ENCODE measurements around the gene TECPR2.

TECPR2 gene

GRCh38 chr14:102496958-102497744, 134.4 kb downstream of the TECPR2 start:
- no peak for DNase-seq (ENCODE audit: low read depth in 3 of 3)

- no peak for DNase-seq (ENCODE audit: low read depth in 3 of 3)
Measured at GRCh38 chr14:102497998-102498677, 135.4 kb downstream of the TECPR2 start.

GRCh38 chr14:102498678-102499265, 136.0 kb downstream of the TECPR2 start:
- DNase-seq (ENCODE audit: low read depth in 3 of 3), result no peak

- DNase-seq (ENCODE audit: low read depth in 3 of 3), result no peak
Measured at GRCh38 chr14:102499401-102500157, 136.8 kb downstream of the TECPR2 start.

- no peak for DNase-seq (ENCODE audit: low read depth in 3 of 3)
Measured at GRCh38 chr14:102500158-102500662, 137.5 kb downstream of the TECPR2 start.

- no peak for DNase-seq (ENCODE audit: low read depth in 3 of 3)
Measured at GRCh38 chr14:102500713-102501112, 138.0 kb downstream of the TECPR2 start.

- DNase-seq (ENCODE audit: low read depth in 3 of 3), result no peak
Measured at GRCh38 chr14:102501751-102502315, 139.1 kb downstream of the TECPR2 start.

- DNase-seq (ENCODE audit: low read depth in 3 of 3), result no peak
Measured at GRCh38 chr14:102502571-102502970, 139.8 kb downstream of the TECPR2 start.

GRCh38 chr14:102503641-102504327, 141.0 kb downstream of the TECPR2 start:
- no peak for DNase-seq (ENCODE audit: low read depth in 3 of 3)

- no peak for DNase-seq (ENCODE audit: low read depth in 3 of 3)
Measured at GRCh38 chr14:102504328-102504999, 141.7 kb downstream of the TECPR2 start.

- no peak for DNase-seq (ENCODE audit: low read depth in 3 of 3)
Measured at GRCh38 chr14:102505000-102505619, 142.4 kb downstream of the TECPR2 start.

GRCh38 chr14:102505775-102506625, 143.3 kb downstream of the TECPR2 start:
- DNase-seq (ENCODE audit: low read depth in 3 of 3), result no peak

- DNase-seq (ENCODE audit: low read depth in 3 of 3), result no peak
Measured at GRCh38 chr14:102506626-102506925, 143.8 kb downstream of the TECPR2 start.

GRCh38 chr14:102507081-102507856, 144.5 kb downstream of the TECPR2 start:
- DNase-seq (ENCODE audit: low read depth in 3 of 3), result no peak

GRCh38 chr14:102507857-102508312, 145.1 kb downstream of the TECPR2 start:
- DNase-seq (ENCODE audit: low read depth in 3 of 3), result no peak

- DNase-seq (ENCODE audit: low read depth in 3 of 3), result no peak
Measured at GRCh38 chr14:102508410-102508773, 145.7 kb downstream of the TECPR2 start.

- DNase-seq (ENCODE audit: low read depth in 3 of 3), result no peak
Measured at GRCh38 chr14:102508774-102509745, 146.3 kb downstream of the TECPR2 start.
